ENCODE data around the gene EDIL3. TPM values are rescaled to one million over a fixed set of nuclear protein-coding genes. Genes with fewer than 3 reads are reported as not detected.

EDIL3 gene
- total RNA-seq, 1 donor from 2014 or later = 604 TPM

DNA sequence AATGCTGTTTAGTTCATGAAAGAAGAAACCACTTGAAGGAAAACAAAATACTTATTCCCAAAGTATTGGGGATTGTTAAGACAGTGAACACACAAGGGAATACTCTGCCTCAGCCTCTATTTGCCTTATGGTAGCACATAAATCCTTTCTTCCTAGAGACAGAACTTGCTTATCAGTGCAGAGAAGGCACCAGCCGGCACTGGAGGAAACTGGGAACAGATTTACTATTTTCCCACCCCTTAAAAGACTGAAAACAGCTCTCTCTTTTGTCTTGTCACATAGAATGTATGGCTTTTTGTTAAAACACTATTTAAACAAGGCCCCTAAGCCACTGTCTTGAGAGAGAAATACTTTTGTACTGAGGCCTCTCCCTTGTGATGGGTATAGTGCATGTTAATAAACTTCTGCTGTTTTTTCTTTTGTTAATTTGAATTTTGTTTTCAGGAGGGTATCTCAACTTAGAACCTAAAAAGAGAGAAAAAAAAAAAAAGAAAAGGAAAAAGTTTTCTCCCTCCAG lies 40.7 kb upstream of the EDIL3 start:
- TF ChIP-seq, protein P1, sequence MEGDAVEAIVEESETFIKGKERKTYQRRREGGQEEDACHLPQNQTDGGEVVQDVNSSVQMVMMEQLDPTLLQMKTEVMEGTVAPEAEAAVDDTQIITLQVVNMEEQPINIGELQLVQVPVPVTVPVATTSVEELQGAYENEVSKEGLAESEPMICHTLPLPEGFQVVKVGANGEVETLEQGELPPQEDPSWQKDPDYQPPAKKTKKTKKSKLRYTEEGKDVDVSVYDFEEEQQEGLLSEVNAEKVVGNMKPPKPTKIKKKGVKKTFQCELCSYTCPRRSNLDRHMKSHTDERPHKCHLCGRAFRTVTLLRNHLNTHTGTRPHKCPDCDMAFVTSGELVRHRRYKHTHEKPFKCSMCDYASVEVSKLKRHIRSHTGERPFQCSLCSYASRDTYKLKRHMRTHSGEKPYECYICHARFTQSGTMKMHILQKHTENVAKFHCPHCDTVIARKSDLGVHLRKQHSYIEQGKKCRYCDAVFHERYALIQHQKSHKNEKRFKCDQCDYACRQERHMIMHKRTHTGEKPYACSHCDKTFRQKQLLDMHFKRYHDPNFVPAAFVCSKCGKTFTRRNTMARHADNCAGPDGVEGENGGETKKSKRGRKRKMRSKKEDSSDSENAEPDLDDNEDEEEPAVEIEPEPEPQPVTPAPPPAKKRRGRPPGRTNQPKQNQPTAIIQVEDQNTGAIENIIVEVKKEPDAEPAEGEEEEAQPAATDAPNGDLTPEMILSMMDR (IDR thresholded peaks at IDR 0.05) = no peak
- Mint-ChIP-seq H3K27me3 (ENCODE audit: low read depth) (no peaks in the 10 kb centered on the region), H3K4me3 (ENCODE audit: unreplicated experiment) (no peak overlapping the region), H3K4me1 (ENCODE audit: low read depth) (peaks cover 2% of the 10 kb centered on the region), H3K9me3 (ENCODE audit: low read depth) (peaks cover 6% of the 10 kb centered on the region), H3K27ac (ENCODE audit: unreplicated experiment) (no peak overlapping the region), H3K36me3 (ENCODE audit: low read depth) (no peaks in the 10 kb centered on the region)
- no peak for DNase-seq (ENCODE audit: low spot score)

DNA sequence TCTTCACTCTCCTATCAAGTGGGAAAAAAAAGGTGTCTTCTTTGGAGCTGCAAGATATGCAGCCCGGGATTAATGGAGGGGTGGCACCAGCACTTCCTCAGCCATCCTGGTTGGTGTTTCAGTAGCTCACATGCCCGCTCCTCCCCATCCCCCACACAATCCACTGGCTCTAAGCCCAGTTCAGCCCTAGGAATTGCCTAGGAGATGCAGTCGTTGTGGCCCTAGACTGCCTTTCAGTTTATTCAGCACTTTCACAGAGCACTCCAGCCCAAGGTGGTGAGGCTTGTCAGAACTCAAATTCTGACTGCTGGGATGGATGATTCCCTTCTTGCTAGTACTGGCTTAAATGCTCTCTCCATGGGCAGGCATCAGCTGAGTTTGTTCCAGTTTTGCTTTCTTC lies 35.1 kb upstream of the EDIL3 start:
- H3K4me1 Mint-ChIP-seq (ENCODE audit: low read depth) = no peaks in the 10 kb centered on the region
- no peak for DNase-seq (ENCODE audit: low spot score)
- H3K36me3 Mint-ChIP-seq (ENCODE audit: low read depth) = peaks cover 6% of the 10 kb centered on the region
- H3K27me3 Mint-ChIP-seq (ENCODE audit: low read depth) = no peaks in the 10 kb centered on the region
- H3K27ac Mint-ChIP-seq (ENCODE audit: unreplicated experiment) = no peak overlapping the region
- TF ChIP-seq, protein P1 (IDR thresholded peaks at IDR 0.05) = no peak
- H3K4me3 Mint-ChIP-seq (ENCODE audit: unreplicated experiment) = no peak overlapping the region
- peaks cover 18% of the 10 kb centered on the region for H3K9me3 Mint-ChIP-seq (ENCODE audit: low read depth)

DNA sequence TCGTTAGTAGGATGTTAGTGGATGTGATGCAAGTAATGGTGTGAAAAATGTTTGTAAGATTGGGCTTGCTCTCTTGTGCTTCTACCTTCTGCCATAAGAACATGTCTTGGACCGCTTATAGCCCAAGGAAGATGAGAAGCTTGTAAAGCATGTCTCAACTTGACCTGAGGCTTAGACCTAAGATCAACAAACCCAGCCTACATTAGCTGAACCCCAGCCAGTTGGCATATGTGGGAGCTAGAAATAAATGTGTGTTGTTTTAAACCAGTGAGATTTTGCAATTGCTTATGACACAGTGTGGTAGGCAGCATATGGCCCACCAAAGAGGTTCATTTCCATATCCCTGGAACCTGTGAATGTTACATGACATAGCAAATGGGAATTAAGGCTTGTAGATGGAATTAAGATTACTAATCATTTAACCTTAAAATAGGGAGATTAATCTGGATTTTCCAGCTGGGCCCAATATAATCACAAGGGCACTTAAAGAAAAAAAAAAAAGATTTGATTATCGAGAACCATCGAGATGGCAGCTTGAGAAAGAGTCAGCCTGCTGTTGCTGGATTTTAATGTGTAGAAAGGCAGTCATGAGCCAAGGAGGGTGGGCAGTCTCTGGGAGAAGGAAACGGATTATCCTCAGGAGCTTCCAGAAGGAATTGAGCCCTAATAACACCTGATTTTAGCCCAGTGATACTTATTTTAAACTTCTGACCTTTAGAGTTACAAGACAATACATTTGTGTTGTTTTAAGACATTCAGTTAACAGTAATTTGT lies 27.3 kb upstream of the EDIL3 start:
- Mint-ChIP-seq H3K27me3 (ENCODE audit: low read depth) (no peaks in the 10 kb centered on the region), H3K9me3 (ENCODE audit: low read depth) (peaks cover 17% of the 10 kb centered on the region), H3K4me1 (ENCODE audit: low read depth) (peaks cover 9% of the 10 kb centered on the region), H3K4me3 (ENCODE audit: unreplicated experiment) (no peak overlapping the region), H3K27ac (ENCODE audit: unreplicated experiment) (no peak overlapping the region), H3K36me3 (ENCODE audit: low read depth) (peaks cover 6% of the 10 kb centered on the region)
- DNase-seq (ENCODE audit: low spot score) = no peak
- TF ChIP-seq, protein P1 (IDR thresholded peaks at IDR 0.05) = no peak

DNA sequence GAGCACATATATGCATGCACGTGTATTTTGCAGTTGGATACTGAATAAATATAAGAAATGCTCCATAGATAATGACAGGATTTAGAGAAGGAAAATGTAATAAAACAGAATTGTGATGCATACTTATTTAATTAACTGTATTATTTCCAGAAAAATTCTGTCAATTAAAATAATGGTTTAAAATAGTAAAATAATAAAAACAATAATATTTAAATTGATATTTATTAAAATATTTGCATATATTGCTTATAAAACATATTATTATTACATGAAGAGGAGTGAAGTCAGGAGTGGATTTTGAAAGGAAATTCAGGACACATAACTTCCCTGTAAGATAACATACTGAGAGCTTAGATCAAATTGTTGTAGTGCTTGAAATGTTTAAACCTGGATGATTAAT lies 21.4 kb upstream of the EDIL3 start:
- no peak for DNase-seq (ENCODE audit: low spot score)
- Mint-ChIP-seq H3K9me3 (ENCODE audit: low read depth) (no peaks in the 10 kb centered on the region), H3K27ac (ENCODE audit: unreplicated experiment) (no peak overlapping the region), H3K4me3 (ENCODE audit: unreplicated experiment) (no peak overlapping the region), H3K36me3 (ENCODE audit: low read depth) (peaks cover 2% of the 10 kb centered on the region), H3K27me3 (ENCODE audit: low read depth) (no peaks in the 10 kb centered on the region), H3K4me1 (ENCODE audit: low read depth) (peaks cover 11% of the 10 kb centered on the region)
- TF ChIP-seq, protein P1 (IDR thresholded peaks at IDR 0.05) = no peak

DNA sequence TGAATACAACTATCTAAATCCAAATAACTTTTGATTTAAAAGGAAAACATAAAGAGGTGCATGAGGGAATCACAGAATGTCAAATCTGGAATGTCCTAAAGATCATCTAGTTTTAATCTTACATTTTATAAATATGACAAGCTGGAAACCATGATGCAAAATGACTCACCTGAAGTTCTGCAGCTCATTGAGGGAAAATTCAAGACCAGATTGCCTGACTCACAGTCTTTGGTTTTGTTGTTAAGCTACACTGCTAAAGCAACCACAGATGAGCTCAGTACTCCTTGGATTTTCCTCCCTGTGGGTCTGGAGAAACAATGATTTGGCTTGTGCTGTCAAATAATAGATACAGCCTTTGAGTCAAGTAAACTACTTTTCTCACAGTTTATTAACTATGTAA lies 19.1 kb upstream of the EDIL3 start:
- no peak for DNase-seq (ENCODE audit: low spot score)
- H3K4me3 Mint-ChIP-seq (ENCODE audit: unreplicated experiment) = no peak overlapping the region
- no peaks in the 10 kb centered on the region for H3K27me3 Mint-ChIP-seq (ENCODE audit: low read depth)
- no peaks in the 10 kb centered on the region for H3K9me3 Mint-ChIP-seq (ENCODE audit: low read depth)
- peaks cover 9% of the 10 kb centered on the region for H3K4me1 Mint-ChIP-seq (ENCODE audit: low read depth)
- H3K36me3 Mint-ChIP-seq (ENCODE audit: low read depth) = peaks cover 5% of the 10 kb centered on the region
- TF ChIP-seq, protein P1 (IDR thresholded peaks at IDR 0.05) = no peak
- peak overlapping the region; percentile 32 for H3K27ac Mint-ChIP-seq (ENCODE audit: unreplicated experiment)
